NCI-H1105 (cell line): ENCODE results near the gene CCDC91.
"Not testable (repeated sequence)": the region's sequence is repeated elsewhere in the genome, so short reads cannot be mapped to it uniquely, and the experiment has no call there.

Source experiments
- DNase-seq: peaks from one replicate; lab custom pipeline; 2025; lab: John Stamatoyannopoulos, UW

CCDC91 gene

GRCh38 chr12:28234444-28234843 lies 44.2 kb downstream of the CCDC91 start:
- DNase-seq = no peak

GRCh38 chr12:28235015-28235414 lies 44.8 kb downstream of the CCDC91 start:
- no peak for DNase-seq

DNA sequence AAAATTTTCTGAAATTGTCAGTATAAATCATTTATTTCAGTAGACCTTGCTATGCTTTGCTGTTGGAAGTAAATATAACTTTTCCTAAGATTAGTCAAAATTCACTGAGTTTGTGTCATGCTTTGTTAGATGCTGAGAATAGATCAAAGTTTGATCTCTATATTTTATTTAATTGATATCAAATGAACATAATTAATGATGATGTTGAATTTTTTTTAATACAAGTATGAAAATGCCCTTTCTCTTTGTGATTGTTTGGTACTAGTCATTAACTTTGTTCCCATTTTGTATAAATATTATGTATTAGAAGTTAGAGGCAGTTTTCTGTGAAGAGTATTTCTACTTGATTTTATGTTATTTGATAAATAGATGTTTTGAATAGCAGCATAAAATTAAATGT lies 45.7 kb downstream of the CCDC91 start:
- DNase-seq = no peak

GRCh38 chr12:28237423-28237822 lies 47.2 kb downstream of the CCDC91 start:
- no peak for DNase-seq

GRCh38 chr12:28239918-28240317 lies 49.7 kb downstream of the CCDC91 start:
- no peak for DNase-seq

DNA sequence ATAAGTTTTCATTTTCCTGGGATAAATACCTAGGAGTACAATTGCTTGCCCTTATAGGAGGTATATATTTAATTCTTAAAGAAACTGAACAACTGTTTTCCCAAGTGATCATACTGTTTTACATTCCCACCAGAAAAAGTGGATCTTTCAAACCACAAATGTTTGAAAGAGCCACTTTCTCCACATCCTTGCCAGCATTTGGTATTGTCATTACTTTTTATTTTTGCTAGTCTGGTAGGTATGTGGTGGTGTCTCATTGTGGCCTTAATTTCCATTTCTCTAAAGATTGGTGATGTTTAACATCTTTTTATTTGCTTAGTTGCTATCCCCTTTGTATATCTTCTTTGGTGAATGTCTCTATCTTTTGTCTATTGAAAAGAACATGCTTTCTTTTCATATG lies 50.6 kb downstream of the CCDC91 start:
- no peak for DNase-seq

- DNase-seq = no peak
Observed at GRCh38 chr12:28242129-28242495, 51.9 kb downstream of the CCDC91 start.

DNA sequence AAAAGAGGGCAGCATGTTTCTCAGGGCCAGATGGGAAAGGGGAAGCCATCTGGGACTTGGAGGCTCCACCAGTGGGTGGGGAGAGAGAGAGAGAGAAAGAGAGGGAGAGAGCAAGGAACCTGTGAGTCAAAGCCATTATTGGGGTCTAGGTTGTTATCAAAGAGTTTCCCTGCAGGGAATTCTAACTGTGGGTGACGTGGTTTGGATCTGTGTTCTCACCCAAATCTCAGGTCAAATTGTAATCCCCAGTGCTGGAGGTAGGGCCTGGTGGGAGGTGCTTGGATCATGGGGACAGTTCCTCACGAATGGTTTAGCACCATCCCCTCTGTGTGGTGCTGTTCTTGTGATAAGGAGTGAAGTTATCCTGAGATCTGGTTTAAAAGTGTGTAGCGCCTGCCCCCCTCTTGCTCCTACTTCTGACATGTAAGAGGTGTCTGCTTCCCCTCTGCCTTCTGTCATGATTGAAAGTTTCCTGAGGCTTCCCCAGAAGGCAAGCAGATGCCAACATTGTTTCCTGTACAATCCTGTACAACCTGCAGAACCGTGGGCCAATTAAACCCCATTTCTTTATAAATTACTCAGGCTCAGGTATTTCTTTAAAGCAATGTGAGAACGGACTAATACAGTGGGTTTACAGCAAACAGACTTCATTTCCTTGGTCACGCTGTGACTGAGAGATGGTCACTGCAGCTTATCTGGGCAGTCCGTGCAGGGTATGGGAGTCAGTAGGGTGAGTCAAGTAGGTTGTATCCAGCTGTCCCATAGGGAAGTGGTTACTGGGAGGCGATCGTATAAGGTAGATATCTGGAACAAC lies 52.4 kb downstream of the CCDC91 start:
- no peak for DNase-seq

DNA sequence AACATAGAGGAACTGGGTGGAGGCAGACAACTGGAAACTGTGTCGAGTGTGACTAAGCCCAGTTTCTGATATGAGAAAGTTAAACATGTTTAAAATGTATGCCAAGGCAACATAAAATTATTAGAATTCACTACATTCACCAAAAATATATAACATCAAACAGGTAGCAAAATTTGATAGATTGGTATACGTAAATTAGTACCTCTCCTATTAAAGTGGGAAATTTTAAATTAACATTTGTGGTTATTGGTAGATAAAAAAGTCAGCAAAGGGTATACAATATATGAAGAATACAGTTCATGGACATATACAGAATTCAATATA lies 53.0 kb downstream of the CCDC91 start:
- no peak for DNase-seq

- no peak for DNase-seq
Observed at GRCh38 chr12:28247806-28248205, 57.5 kb downstream of the CCDC91 start.

- no peak for DNase-seq
Observed at GRCh38 chr12:28248555-28249145, 58.4 kb downstream of the CCDC91 start.

GRCh38 chr12:28253161-28253641 lies 62.9 kb downstream of the CCDC91 start:
- DNase-seq = no peak

DNA sequence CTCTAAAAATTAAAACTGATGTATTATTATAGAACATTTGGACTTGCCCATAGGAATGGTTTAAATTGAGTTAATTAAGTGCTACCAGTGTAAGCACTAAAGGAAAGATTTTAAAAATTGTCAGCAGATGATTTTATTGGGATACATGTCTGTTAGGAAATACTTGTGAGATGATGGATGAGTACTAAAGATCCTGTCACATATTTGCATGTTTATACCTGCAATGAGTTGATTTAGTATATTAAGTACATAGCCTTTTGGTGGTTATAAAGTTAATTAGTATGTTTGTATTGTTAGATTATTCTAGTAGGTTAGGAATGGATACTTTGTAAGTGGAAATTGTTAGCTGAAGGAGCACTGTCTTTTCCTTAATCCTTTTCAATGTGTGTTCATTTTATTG lies 67.2 kb downstream of the CCDC91 start:
- DNase-seq = no peak

- DNase-seq = no peak
Observed at GRCh38 chr12:28258998-28259397, 68.7 kb downstream of the CCDC91 start.

- DNase-seq = no peak
Observed at GRCh38 chr12:28265435-28266042, 75.3 kb downstream of the CCDC91 start.

DNA sequence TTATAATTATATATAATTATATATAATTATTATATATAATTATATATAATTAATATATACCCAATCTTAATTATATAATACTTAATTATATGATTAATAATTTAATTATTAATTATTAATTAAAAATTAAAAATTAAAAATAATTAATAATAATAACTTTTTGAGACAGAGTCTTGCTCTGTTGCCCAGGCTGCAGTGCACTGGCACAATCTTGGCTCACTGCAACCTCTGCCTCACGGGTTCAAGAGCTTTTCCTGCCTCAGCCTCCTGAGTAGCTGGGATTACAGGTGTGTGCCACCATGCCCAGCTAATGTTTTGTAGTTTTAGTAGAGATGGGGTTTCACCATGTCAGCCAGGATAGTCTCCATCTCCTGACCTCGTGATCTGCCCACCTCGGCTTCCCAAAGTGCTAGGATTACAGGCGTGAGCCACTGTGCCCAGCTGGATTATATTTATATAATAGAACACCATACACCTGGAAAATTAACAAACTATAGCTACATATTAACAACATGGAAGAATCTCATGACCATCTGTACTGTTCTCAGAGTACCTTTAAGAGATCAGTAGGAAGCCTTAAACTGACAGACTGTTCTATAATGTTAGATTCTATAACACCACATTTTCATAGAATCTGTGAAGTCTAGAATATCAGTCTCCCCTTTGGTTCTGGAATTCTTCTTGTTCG lies 77.8 kb downstream of the CCDC91 start:
- not testable (repeated sequence) for DNase-seq

DNA sequence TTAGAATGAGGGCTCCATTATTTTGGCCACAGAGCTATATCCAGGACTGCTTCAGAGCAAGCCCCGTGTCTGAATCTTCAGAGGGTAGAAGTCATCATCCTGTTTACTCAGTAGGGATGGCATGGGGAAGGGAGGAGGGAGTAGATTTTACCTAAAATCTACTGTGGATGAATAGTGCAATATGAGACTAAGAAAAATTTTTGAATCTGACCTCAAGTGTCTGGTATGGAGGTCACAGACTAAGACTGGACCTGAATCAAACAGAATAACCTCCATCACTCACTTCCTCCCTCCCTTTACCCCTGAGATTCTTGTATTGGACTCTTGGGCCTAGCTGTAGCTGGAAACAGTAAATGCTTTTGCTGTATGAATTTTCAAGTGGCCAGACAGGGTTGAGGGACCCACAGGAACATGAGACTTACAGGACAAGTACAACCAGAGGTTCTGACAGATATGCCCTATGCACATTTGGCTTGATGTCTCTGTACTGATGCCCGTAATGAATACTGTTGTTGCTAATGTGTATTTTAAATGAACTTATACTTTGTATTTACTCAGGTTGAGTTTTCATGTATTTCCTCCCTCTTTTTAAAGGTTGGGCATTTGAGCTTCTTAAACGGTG lies 78.5 kb downstream of the CCDC91 start:
- DNase-seq = no peak

DNA sequence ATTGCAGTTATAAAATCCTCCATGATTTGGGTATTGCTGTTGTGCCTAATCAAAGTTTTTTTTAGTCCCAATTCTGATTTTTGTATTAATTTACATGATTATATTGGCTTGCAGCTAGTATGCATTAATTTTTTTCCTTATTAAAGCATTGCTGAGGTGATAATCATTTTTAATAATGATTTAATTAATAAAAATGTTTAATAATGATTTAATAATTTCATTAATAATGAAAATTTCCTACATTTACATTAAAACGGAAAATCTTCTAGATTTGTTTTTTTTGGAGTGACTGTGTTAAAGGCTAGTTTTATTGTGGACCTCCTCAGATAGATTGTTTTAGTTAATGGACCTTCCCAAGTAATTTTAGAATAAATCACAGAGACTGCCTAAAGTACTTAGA lies 79.6 kb downstream of the CCDC91 start:
- DNase-seq = no peak

- DNase-seq = no peak
Observed at GRCh38 chr12:28278499-28278898, 88.2 kb downstream of the CCDC91 start.

- no peak for DNase-seq
Observed at GRCh38 chr12:28278960-28279359, 88.7 kb downstream of the CCDC91 start.

- DNase-seq = no peak
Observed at GRCh38 chr12:28286352-28286751, 96.1 kb downstream of the CCDC91 start.

- no peak for DNase-seq
Observed at GRCh38 chr12:28290262-28290661, 100.0 kb downstream of the CCDC91 start.
